ENCODE data around the gene YTHDF1.
"Not testable (repeated sequence)": the region's sequence is repeated elsewhere in the genome, so short reads cannot be mapped to it uniquely, and the experiment has no call there.

GRCh38 chr20:63251350-63251749, 35.4 kb upstream of the YTHDF1 start:
- not testable (repeated sequence) for TF ChIP-seq POLR2A, CTCF (IDR thresholded peaks at IDR 0.05)

All from esophagus squamous epithelium (tissue), 4 donors.